GM12864 (cell line): ENCODE results near the gene RAB30.

ENCODE experiments used
- DNase-seq: peaks from one replicate; pipeline ENCODE4 v3.0.0-alpha.2; 2011; ENCODE audit warnings: low read depth
- H3K4me3 ChIP-seq: 2 replicates; pipeline ENCODE4 v1.5.1; 2011; ENCODE audit warnings: mild to moderate bottlenecking, low read depth, low read length, control low read depth
- CTCF ChIP-seq: IDR thresholded peaks from 2 replicates; pipeline ENCODE4 v1.5.1; 2011; ENCODE audit warnings: low read depth, mild to moderate bottlenecking, moderate library complexity, low read length, control low read depth, inconsistent platforms; ENCODE audit errors: missing control alignments

The RAB30 gene

GRCh38 chr11:83071567-83072349, at the start of gene RAB30:
Gene RAB30 (minus strand): TSS chr11:83071897. CDS start chr11:82997316, 74,581 bp downstream.
- TF ChIP-seq CTCF: no peak
- peak; percentile 99 for DNase-seq
- peak within 1 kb of the TSS; percentile 69 for H3K4me3 ChIP-seq

- DNase-seq: no peak
- TF ChIP-seq CTCF: no peak
- no peak overlapping the region for H3K4me3 ChIP-seq
Measured at GRCh38 chr11:83120327-83120726, 48.6 kb upstream of the RAB30 start.

GRCh38 chr11:83119216-83119615, 47.5 kb upstream of the RAB30 start:
- DNase-seq: no peak
- no peak overlapping the region for H3K4me3 ChIP-seq
- no peak for TF ChIP-seq CTCF

GRCh38 chr11:83118814-83119213, 47.1 kb upstream of the RAB30 start:
- TF ChIP-seq CTCF: no peak
- H3K4me3 ChIP-seq: no peak overlapping the region
- no peak for DNase-seq

GRCh38 chr11:83116015-83116641, 44.4 kb upstream of the RAB30 start:
- no peak for DNase-seq
- H3K4me3 ChIP-seq: no peak overlapping the region; the same call in 1 of the 2 replicates
- no peak for TF ChIP-seq CTCF

- H3K4me3 ChIP-seq: no peak overlapping the region
- no peak for TF ChIP-seq CTCF
- DNase-seq: no peak
Measured at GRCh38 chr11:83115551-83115950, 43.9 kb upstream of the RAB30 start.
